IPS DF 6.9 (cell line): Measurements from ENCODE around the gene SIRT7.
A peak's percentile ranks its signal among the peaks of the same experiment; 100 is the strongest.

ENCODE experiments used
- DNase-seq: peaks from one replicate; pipeline ENCODE4 v3.0.0-alpha.2; 2013; ENCODE audit warnings: low read depth, low spot score
- H3K27ac ChIP-seq: one replicate; pipeline ENCODE4 v1.5.1; 2013; ENCODE audit warnings: low read length, control low read depth
- H3K27me3 ChIP-seq: 2 replicates; pipeline ENCODE4 v1.6.1; 2013; ENCODE audit warnings: mild to moderate bottlenecking, low read length; ENCODE audit not compliant: control insufficient read depth, insufficient read depth
- H3K36me3 ChIP-seq: 2 replicates; pipeline ENCODE4 v1.6.1; 2013; ENCODE audit warnings: low read length; ENCODE audit not compliant: control insufficient read depth, insufficient read depth
- H3K4me1 ChIP-seq: 2 replicates; pipeline ENCODE4 v1.6.1; 2013; ENCODE audit warnings: low read length; ENCODE audit not compliant: control insufficient read depth, insufficient read depth
- H3K4me3 ChIP-seq: 2 replicates; pipeline ENCODE4 v1.5.1; 2013; ENCODE audit warnings: mild to moderate bottlenecking, low read length
- H3K9me3 ChIP-seq: 2 replicates; pipeline ENCODE4 v1.6.1; 2013; ENCODE audit warnings: low read length, inconsistent platforms; ENCODE audit not compliant: control insufficient read depth, insufficient read depth
- WGBS: extraction: QIAGEN DNeasy Blood & Tissue Kit; methylation state at CpG from one replicate; pipeline ENCODE4 v1.1.7; 2013; ENCODE audit warnings: mixed read lengths, missing lambda C conversion rate; ENCODE audit not compliant: insufficient read length, insufficient coverage; 5-methylcytosine and 5-hydroxymethylcytosine counted together

Gene SIRT7

GRCh38 chr17:81930142-81931125 lies 12.5 kb upstream of the SIRT7 start:
- Histone ChIP-seq H3K27ac (no peak overlapping the region), H3K9me3 (no peaks in the 10 kb centered on the region), H3K4me3 (no peak overlapping the region), H3K4me1 (peaks cover 5% of the 10 kb centered on the region), H3K27me3 (0 out of 2 replicates have a peak, but pooled peaks cover 1% of the 10 kb centered on the region), H3K36me3 (peaks cover 10% of the 10 kb centered on the region)
- DNase-seq = no peak
- WGBS = no CpG with 5 or more reads among the region's 20 CpGs

GRCh38 chr17:81929253-81930141 lies 11.5 kb upstream of the SIRT7 start:
- Histone ChIP-seq H3K36me3 (peaks cover under 1% of the 10 kb centered on the region; the same call in 1 of the 2 replicates), H3K4me1 (peaks cover 10% of the 10 kb centered on the region), H3K27me3 (0 out of 2 replicates have a peak, but pooled peaks cover 1% of the 10 kb centered on the region), H3K9me3 (no peaks in the 10 kb centered on the region), H3K27ac (no peak overlapping the region), H3K4me3 (no peak overlapping the region)
- WGBS = no CpG with 5 or more reads among the region's 31 CpGs
- DNase-seq = no peak

- H3K4me1 ChIP-seq = peaks cover 16% of the 10 kb centered on the region
- DNase-seq = no peak
- H3K9me3 ChIP-seq = no peaks in the 10 kb centered on the region
- no peak overlapping the region for H3K27ac ChIP-seq
- H3K36me3 ChIP-seq = no peaks in the 10 kb centered on the region
- H3K27me3 ChIP-seq = 0 out of 2 replicates have a peak, but pooled peaks cover 1% of the 10 kb centered on the region
- H3K4me3 ChIP-seq = peak overlapping the region; percentile 81; the same call in 1 of the 2 replicates
- no CpG with 5 or more reads among the region's 44 CpGs for WGBS
Measured at GRCh38 chr17:81928544-81929252, 10.7 kb upstream of the SIRT7 start.

- no peak within 1 kb of the TSS for H3K27ac ChIP-seq
- peaks cover 19% of the 10 kb centered on the region for H3K4me1 ChIP-seq
- WGBS = no CpG with 5 or more reads among the region's 98 CpGs
Measured at GRCh38 chr17:81927653-81928543, 9.9 kb upstream of the SIRT7 start, which contains the start of gene MAFG. Gene MAFG, minus strand, starts transcription at chr17:81927735. Its CDS starts 4,550 bp downstream, at chr17:81923185.

GRCh38 chr17:81927152-81927652 lies 9.2 kb upstream of the SIRT7 start:
- WGBS = no CpG with 5 or more reads among the region's 78 CpGs

More at GRCh38 chr17:81927653-81928543, 9.9 kb upstream of the SIRT7 start, which contains the start of gene MAFG:
- 0 out of 2 replicates have a peak, but pooled peaks cover 1% of the 10 kb centered on the region for H3K27me3 ChIP-seq
- DNase-seq = no peak
- no peaks in the 10 kb centered on the region; the same call in 1 of the 2 replicates for H3K36me3 ChIP-seq
- H3K4me3 ChIP-seq = peak within 1 kb of the TSS; percentile 81
- no peaks in the 10 kb centered on the region for H3K9me3 ChIP-seq

GRCh38 chr17:81926451-81927151 lies 8.6 kb upstream of the SIRT7 start:
- peak overlapping the region; percentile 81 for H3K4me3 ChIP-seq
- WGBS = no CpG with 5 or more reads among the region's 46 CpGs
- DNase-seq = no peak

More at GRCh38 chr17:81927152-81927652, 9.2 kb upstream of the SIRT7 start:
- Histone ChIP-seq H3K4me3 (peak overlapping the region; percentile 81), H3K27ac (no peak overlapping the region), H3K36me3 (no peaks in the 10 kb centered on the region; the same call in 1 of the 2 replicates), H3K9me3 (no peaks in the 10 kb centered on the region), H3K4me1 (peaks cover 22% of the 10 kb centered on the region), H3K27me3 (0 out of 2 replicates have a peak, but pooled peaks cover 1% of the 10 kb centered on the region)
- DNase-seq = no peak

GRCh38 chr17:81925860-81926450 lies 8.0 kb upstream of the SIRT7 start:
- DNase-seq = no peak
- H3K36me3 ChIP-seq = peaks cover 6% of the 10 kb centered on the region; the same call in 1 of the 2 replicates
- H3K4me1 ChIP-seq = peaks cover 22% of the 10 kb centered on the region
- H3K27ac ChIP-seq = no peak overlapping the region
- H3K27me3 ChIP-seq = 0 out of 2 replicates have a peak, but pooled peaks cover 1% of the 10 kb centered on the region
- peak overlapping the region; percentile 81; the same call in 1 of the 2 replicates for H3K4me3 ChIP-seq
- no CpG with 5 or more reads among the region's 10 CpGs for WGBS
- no peaks in the 10 kb centered on the region for H3K9me3 ChIP-seq

More at GRCh38 chr17:81926451-81927151, 8.6 kb upstream of the SIRT7 start:
- H3K27me3 ChIP-seq = 0 out of 2 replicates have a peak, but pooled peaks cover 1% of the 10 kb centered on the region
- peaks cover 22% of the 10 kb centered on the region for H3K4me1 ChIP-seq
- no peak overlapping the region for H3K27ac ChIP-seq
- no peaks in the 10 kb centered on the region for H3K9me3 ChIP-seq
- peaks cover 4% of the 10 kb centered on the region; the same call in 1 of the 2 replicates for H3K36me3 ChIP-seq
